Thoracic aorta (tissue), 2 donors: Measurements from ENCODE around the gene SLC44A5. TPM values are rescaled to one million over a fixed set of nuclear protein-coding genes. Genes with fewer than 3 reads are reported as not detected.
"Not testable (repeated sequence)": the region's sequence is repeated elsewhere in the genome, so short reads cannot be mapped to it uniquely, and the experiment has no call there.

Experiments
- ATAC-seq: fragments of 150-250 bp; one replicate; pipeline ENCODE4 v1.8.0; 2017; ENCODE audit warnings: low read depth; ENCODE audit not compliant: insufficient number of reproducible peaks, low FRiP score
- DNase-seq: peaks from one replicate; pipeline ENCODE4 v3.0.0-alpha.2; 2020; ENCODE audit warnings: low spot score
- H3K27ac ChIP-seq, 2 donors: fragments of 200-600 bp; sonication (generic); 1 replicate in 1 of 2; 2 replicates in 1 of 2; pipeline ENCODE4 v1.5.1; 2016; ENCODE audit warnings: mild to moderate bottlenecking in 2 of 2, moderate library complexity in 2 of 2
- H3K27me3 ChIP-seq: fragments of 200-600 bp; sonication (generic); replicated peaks from 2 replicates; pipeline ENCODE4 v1.6.0; 2016; ENCODE audit warnings: mild to moderate bottlenecking; ENCODE audit not compliant: insufficient read depth
- H3K36me3 ChIP-seq: fragments of 200-600 bp; sonication (generic); one replicate; pipeline ENCODE4 v1.5.1; 2016
- H3K4me1 ChIP-seq, 2 donors: fragments of 200-600 bp; sonication (generic); 1 replicate in 1 of 2; 2 replicates in 1 of 2; pipeline versions ENCODE4 v1.5.1 to v1.6.0; 2016; ENCODE audit warnings: low read depth in 2 of 2, mild to moderate bottlenecking in 1 of 2; ENCODE audit not compliant: control insufficient read depth in 1 of 2
- H3K4me3 ChIP-seq: fragments of 200-600 bp; sonication (generic); 2 replicates; pipeline ENCODE4 v1.5.1; 2016; ENCODE audit warnings: mild to moderate bottlenecking
- H3K9me3 ChIP-seq: fragments of 200-600 bp; sonication (generic); 2 replicates; pipeline ENCODE4 v1.5.1; 2016
- CTCF ChIP-seq: fragments of 200-600 bp; sonication (generic); IDR thresholded peaks from one replicate; pipeline ENCODE4 v1.5.1; 2019; ENCODE audit warnings: antibody characterized with exemption
- total RNA-seq, 2 donors: library from RNA; depleted of rRNA; stranded (reverse); fragments of >200 nt; gene quantifications; one replicate each; pipeline versions ENCODE4 v1.1.0 to v1.2.3, GENCODE V29; 2016

SLC44A5 gene
- total RNA-seq, 2 donors from 2014 or later = 0.28 to 0.68 TPM

DNA sequence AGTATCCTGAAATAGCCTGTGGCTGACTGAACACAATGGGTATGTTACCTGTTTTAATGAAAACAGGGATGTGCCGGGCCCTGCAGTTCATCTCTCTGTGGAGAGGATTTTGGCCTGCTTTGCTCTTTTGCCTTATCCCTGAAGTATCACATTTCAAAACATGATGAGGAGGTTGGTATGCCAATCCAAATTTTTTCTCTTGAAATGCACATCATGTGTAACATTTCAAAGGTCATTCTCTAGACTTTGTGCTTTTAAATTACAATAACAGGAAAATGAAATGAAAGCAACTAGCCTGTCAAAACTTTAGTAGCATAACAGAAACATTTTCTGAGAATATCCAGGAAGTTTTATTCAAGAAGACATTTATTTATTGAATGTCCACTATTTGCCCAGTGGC is 118.9 kb downstream of the SLC44A5 start:
- ATAC-seq = no peak
- TF ChIP-seq CTCF = no peak
- no peaks in the 10 kb centered on the region for H3K36me3 ChIP-seq
- H3K27ac ChIP-seq = no peak overlapping the region
- no peak overlapping the region for H3K4me3 ChIP-seq
- H3K9me3 ChIP-seq = no peaks in the 10 kb centered on the region
- H3K4me1 ChIP-seq = no peaks in the 10 kb centered on the region
- DNase-seq = no peak
- H3K27me3 ChIP-seq = no peaks in the 10 kb centered on the region

GRCh38 chr1:75487399-75487798 is 123.5 kb downstream of the SLC44A5 start:
- no peak for ATAC-seq
- no peak for DNase-seq
- H3K27ac ChIP-seq = no peak overlapping the region
- no peaks in the 10 kb centered on the region for H3K27me3 ChIP-seq
- H3K4me1 ChIP-seq = no peaks in the 10 kb centered on the region
- H3K9me3 ChIP-seq = no peaks in the 10 kb centered on the region
- H3K4me3 ChIP-seq = no peak overlapping the region
- TF ChIP-seq CTCF = no peak
- no peaks in the 10 kb centered on the region for H3K36me3 ChIP-seq

GRCh38 chr1:75484789-75485188 is 126.1 kb downstream of the SLC44A5 start:
- no peaks in the 10 kb centered on the region for H3K9me3 ChIP-seq
- H3K4me3 ChIP-seq = no peak overlapping the region
- H3K36me3 ChIP-seq = no peaks in the 10 kb centered on the region
- H3K4me1 ChIP-seq = no peaks in the 10 kb centered on the region
- TF ChIP-seq CTCF = no peak
- no peak overlapping the region for H3K27ac ChIP-seq
- no peak for ATAC-seq
- H3K27me3 ChIP-seq = no peaks in the 10 kb centered on the region
- DNase-seq = no peak

DNA sequence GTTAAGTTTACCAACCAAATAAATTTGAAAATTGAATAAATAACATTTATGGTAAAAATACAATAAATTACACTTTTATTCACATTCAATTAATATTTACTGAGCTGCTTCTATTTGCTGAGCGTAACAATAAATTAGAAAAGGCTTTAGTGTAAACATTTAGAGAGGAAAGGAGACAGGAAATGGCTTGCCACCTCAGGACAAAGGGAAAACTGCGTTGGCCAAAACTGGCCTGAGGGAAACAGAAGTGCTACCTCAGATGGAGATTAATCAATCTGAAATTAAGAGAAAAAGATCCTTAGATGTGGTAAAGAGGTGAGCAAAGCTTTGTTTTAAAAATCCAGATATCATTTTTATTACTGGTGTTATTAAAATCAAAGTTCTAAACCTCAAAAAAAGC is 128.0 kb downstream of the SLC44A5 start:
- no peak for TF ChIP-seq CTCF
- no peak for ATAC-seq

GRCh38 chr1:75476486-75476885 is 134.4 kb downstream of the SLC44A5 start:
- H3K27me3 ChIP-seq, DNase-seq, H3K36me3 ChIP-seq, H3K9me3 ChIP-seq, H3K4me3 ChIP-seq, H3K4me1 ChIP-seq, H3K27ac ChIP-seq, ATAC-seq: not testable (repeated sequence)

More for the DNA sequence above, 128.0 kb downstream of the SLC44A5 start:
- Histone ChIP-seq H3K27ac (no peak overlapping the region), H3K27me3 (no peaks in the 10 kb centered on the region), H3K9me3 (no peaks in the 10 kb centered on the region), H3K4me3 (no peak overlapping the region), H3K4me1 (no peaks in the 10 kb centered on the region), H3K36me3 (no peaks in the 10 kb centered on the region)
- DNase-seq = no peak

- no peak for TF ChIP-seq CTCF
- Histone ChIP-seq H3K36me3 (no peaks in the 10 kb centered on the region), H3K27ac (no peak overlapping the region), H3K9me3 (no peaks in the 10 kb centered on the region), H3K27me3 (no peaks in the 10 kb centered on the region), H3K4me1 (no peaks in the 10 kb centered on the region), H3K4me3 (no peak overlapping the region)
- DNase-seq (no peak), ATAC-seq (no peak)
Observed at GRCh38 chr1:75475696-75476095, 135.2 kb downstream of the SLC44A5 start.
